H1 (cell line): ENCODE results near the gene PIGU. TPM values are rescaled to one million over a fixed set of nuclear protein-coding genes. Genes with fewer than 3 reads are reported as not detected.

Experiments
- CTCF ChIA-PET: fragments of 300-600 bp; sonication (Branson Sonifier 250); formaldehyde crosslinking; loops from one replicate; lab custom pipeline; 2021; ENCODE audit not compliant: partially characterized antibody; lab: Charles Lee
- POLR2A ChIA-PET: fragments of 300-600 bp; sonication (Branson Sonifier 250); formaldehyde crosslinking; loops from one replicate; lab custom pipeline; 2021; ENCODE audit warnings: inconsistent platforms; ENCODE audit not compliant: partially characterized antibody; lab: Charles Lee
- DNase-seq, 2 experiments: peaks; one replicate each; pipeline versions ENCODE4 v3.0.0 to v3.0.0-alpha.2; 2010 to 2022; ENCODE audit warnings: low spot score in 2 of 2, low read depth in 1 of 2, mixed read lengths in 1 of 2
- FAIRE-seq: peaks from 2 replicates; lab custom pipeline; 2011; peaks lifted over from hg19 to GRCh38; lab: Jason Lieb, UNC
- H2AFZ ChIP-seq: 2 replicates; pipeline ENCODE4 v1.8.1; 2012; ENCODE audit warnings: low read length, inconsistent platforms
- H2AK5ac ChIP-seq: 2 replicates; pipeline ENCODE4 v1.6.1; 2013; ENCODE audit warnings: low read depth, low read length
- H2BK120ac ChIP-seq: replicated peaks from 2 replicates; pipeline ENCODE3; 2013; ENCODE audit warnings: low read depth, low read length, inconsistent platforms
- H2BK12ac ChIP-seq: 2 replicates; pipeline ENCODE4 v1.6.1; 2013; ENCODE audit warnings: low read depth, low read length
- H2BK15ac ChIP-seq: 2 replicates; pipeline ENCODE4 v1.6.1; 2013; ENCODE audit warnings: low read length
- H2BK20ac ChIP-seq: 2 replicates; pipeline ENCODE4 v1.6.1; 2013; ENCODE audit warnings: low read length
- H2BK5ac ChIP-seq: 2 replicates; pipeline ENCODE4 v1.6.1; 2013; ENCODE audit warnings: low read depth, low read length
- H3K14ac ChIP-seq: 2 replicates; pipeline ENCODE4 v1.6.1; 2013; ENCODE audit warnings: inconsistent platforms; ENCODE audit not compliant: insufficient read length
- H3K18ac ChIP-seq: 2 replicates; pipeline ENCODE4 v1.6.1; 2013; ENCODE audit warnings: low read length; ENCODE audit errors: extremely low read depth
- H3K23ac ChIP-seq: 2 replicates; pipeline ENCODE4 v1.6.1; 2013; ENCODE audit warnings: inconsistent platforms; ENCODE audit not compliant: insufficient read length
- H3K23me2 ChIP-seq: 2 replicates; pipeline ENCODE4 v1.6.1; 2013; ENCODE audit warnings: low read depth, low read length
- H3K27ac ChIP-seq: 2 replicates; pipeline ENCODE4 v1.6.1; 2011; ENCODE audit warnings: low read depth, low read length, inconsistent platforms
- H3K27me3 ChIP-seq, 4 experiments: replicated peaks in 1 of 4; 1 replicate in 1 of 4; 2 replicates in 3 of 4; pipeline versions ENCODE4 v1.6.1 to v1.8.1; 2011 to 2013; ENCODE audit warnings: low read length in 3 of 4, mild to moderate bottlenecking in 3 of 4, inconsistent platforms in 2 of 4, mixed read lengths in 2 of 4, moderate library complexity in 1 of 4; ENCODE audit not compliant: control insufficient read depth in 3 of 4, insufficient read depth in 3 of 4; ENCODE audit errors: extremely low read depth in 1 of 4
- H3K36me3 ChIP-seq, 4 experiments: 2 replicates each; pipeline versions ENCODE4 v1.6.1 to v1.8.1; 2011 to 2013; ENCODE audit warnings: mild to moderate bottlenecking in 4 of 4, low read length in 3 of 4, moderate library complexity in 2 of 4, control low read depth in 1 of 4, inconsistent platforms in 1 of 4; ENCODE audit not compliant: insufficient read depth in 4 of 4, control insufficient read depth in 2 of 4
- H3K4ac ChIP-seq: replicated peaks from 2 replicates; pipeline ENCODE3; 2013; ENCODE audit warnings: low read length, low read depth, mixed read lengths, inconsistent platforms; ENCODE audit not compliant: insufficient read length
- H3K4me1 ChIP-seq, 4 experiments: replicated peaks in 1 of 4; 1 replicate in 1 of 4; 2 replicates in 3 of 4; pipeline versions ENCODE4 v1.6.1 to v1.8.1; 2011 to 2013; ENCODE audit warnings: low read length in 3 of 4, inconsistent platforms in 2 of 4, mixed read lengths in 1 of 4; ENCODE audit not compliant: insufficient read depth in 4 of 4, control insufficient read depth in 3 of 4
- H3K4me2 ChIP-seq, 2 experiments: 2 replicates each; pipeline versions ENCODE4 v1.6.1 to v1.8.1; 2011 to 2013; ENCODE audit warnings: low read depth in 2 of 2, low read length in 2 of 2, control low read depth in 1 of 2, inconsistent platforms in 1 of 2, mild to moderate bottlenecking in 1 of 2; ENCODE audit not compliant: insufficient read depth in 1 of 2
- H3K4me3 ChIP-seq, 4 experiments: fragments of 200-600, 300-600 bp in 1 of 4; sonication (generic), shearing (Covaris generic), sonication (Bioruptor Twin) in 1 of 4; 2 replicates each; pipeline versions ENCODE4 v1.5.1 to v1.8.1; 2011 to 2016; ENCODE audit warnings: low read length in 4 of 4, low read depth in 3 of 4, control low read depth in 2 of 4, inconsistent platforms in 2 of 4, mild to moderate bottlenecking in 2 of 4, mixed read lengths in 1 of 4, moderate library complexity in 1 of 4; ENCODE audit not compliant: insufficient read depth in 2 of 4; ENCODE audit errors: extremely low read depth in 1 of 4
- H3K56ac ChIP-seq: replicated peaks from 2 replicates; pipeline ENCODE3; 2013; ENCODE audit warnings: low read depth, mild to moderate bottlenecking, mixed read lengths, low read length, inconsistent platforms; ENCODE audit not compliant: insufficient read length
- H3K79me1 ChIP-seq: 2 replicates; pipeline ENCODE4 v1.6.1; 2013; ENCODE audit warnings: low read depth, low read length, control low read depth
- H3K79me2 ChIP-seq, 2 experiments: 2 replicates each; pipeline versions ENCODE4 v1.6.1 to v1.8.1; 2012 to 2013; ENCODE audit warnings: low read length in 2 of 2, mild to moderate bottlenecking in 2 of 2, inconsistent platforms in 1 of 2; ENCODE audit not compliant: insufficient read depth in 2 of 2, control insufficient read depth in 1 of 2
- H3K9ac ChIP-seq, 4 experiments: replicated peaks in 1 of 4; 1 replicate in 1 of 4; 2 replicates in 3 of 4; pipeline versions ENCODE4 v1.6.1 to v1.8.1; 2011 to 2013; ENCODE audit warnings: low read depth in 3 of 4, low read length in 3 of 4, control low read depth in 2 of 4, mild to moderate bottlenecking in 2 of 4, moderate library complexity in 2 of 4, inconsistent platforms in 1 of 4; ENCODE audit errors: extremely low read depth in 1 of 4
- H3K9me3 ChIP-seq, 2 experiments: 2 replicates each; pipeline versions ENCODE4 v1.6.1 to v1.8.1; 2012 to 2013; ENCODE audit warnings: mild to moderate bottlenecking in 2 of 2, moderate library complexity in 2 of 2, control low read depth in 1 of 2, inconsistent platforms in 1 of 2, low read depth in 1 of 2, low read length in 1 of 2, mixed read lengths in 1 of 2; ENCODE audit not compliant: insufficient read depth in 2 of 2
- H4K20me1 ChIP-seq, 2 experiments: replicated peaks in 1 of 2; 2 replicates each; pipeline versions ENCODE3 to v1.8.1; 2011 to 2013; ENCODE audit warnings: inconsistent platforms in 2 of 2, low read length in 2 of 2, mild to moderate bottlenecking in 1 of 2; ENCODE audit not compliant: insufficient read depth in 2 of 2, control insufficient read depth in 1 of 2
- H4K5ac ChIP-seq: 2 replicates; pipeline ENCODE4 v1.6.1; 2013; ENCODE audit warnings: low read length, low read depth, mixed read lengths, inconsistent platforms; ENCODE audit not compliant: insufficient read length
- H4K8ac ChIP-seq: 2 replicates; pipeline ENCODE4 v1.8.0; 2013; ENCODE audit warnings: mild to moderate bottlenecking, moderate library complexity, low read length, inconsistent platforms; ENCODE audit not compliant: insufficient read depth; ENCODE audit errors: extremely low read depth
- H4K91ac ChIP-seq: replicated peaks from 2 replicates; pipeline ENCODE3; 2013; ENCODE audit warnings: low read length, mixed read lengths, inconsistent platforms; ENCODE audit not compliant: insufficient read length
- BCL11A ChIP-seq, 2 experiments: IDR thresholded peaks; one replicate each; pipeline ENCODE4 v1.6.1; 2011; ENCODE audit warnings: low read depth in 2 of 2, low read length in 2 of 2, mild to moderate bottlenecking in 2 of 2
- CEBPB ChIP-seq: IDR thresholded peaks from 2 replicates; pipeline ENCODE4 v1.6.1; 2012; ENCODE audit warnings: low read depth, low read length
- HDAC2 ChIP-seq, 2 experiments: fragments of 300-600 bp in 1 of 2; sonication (generic) in 1 of 2; IDR thresholded peaks; 2 replicates each; pipeline ENCODE4 v1.6.1; 2011 to 2012; ENCODE audit warnings: low read depth in 2 of 2, low read length in 2 of 2, mild to moderate bottlenecking in 2 of 2, moderate library complexity in 2 of 2, borderline replicate concordance in 1 of 2, inconsistent platforms in 1 of 2
- KDM5A ChIP-seq: fragments of 200-600 bp; IDR thresholded peaks from 2 replicates; pipeline ENCODE4 v1.7.1; 2012; ENCODE audit warnings: mild to moderate bottlenecking, low read length, inconsistent platforms, mixed read lengths
- POU5F1 ChIP-seq: IDR thresholded peaks from 2 replicates; pipeline ENCODE4 v1.6.1; 2011; ENCODE audit warnings: low read depth, mild to moderate bottlenecking, low read length, moderate library complexity
- RAD21 ChIP-seq, 2 experiments: IDR thresholded peaks in 1 of 2; conservative IDR thresholded peaks in 1 of 2; 2 replicates each; pipeline ENCODE4 v1.6.1; 2011; ENCODE audit warnings: low read depth in 2 of 2, low read length in 2 of 2, improper control_type of control experiment in 1 of 2, inconsistent platforms in 1 of 2, mild to moderate bottlenecking in 1 of 2, moderate library complexity in 1 of 2
- SIRT6 ChIP-seq: IDR thresholded peaks from one replicate; pipeline ENCODE4 v1.7.1; 2012; ENCODE audit warnings: low read length, inconsistent platforms
- SP2 ChIP-seq: IDR thresholded peaks from 2 replicates; pipeline ENCODE4 v1.6.1; 2012; ENCODE audit warnings: mild to moderate bottlenecking, low read length, inconsistent platforms
- TBP ChIP-seq: IDR thresholded peaks from 2 replicates; pipeline ENCODE4 v1.6.1; 2011; ENCODE audit warnings: low read depth, low read length, improper control_type of control experiment
- WGBS, 2 experiments: shearing (Covaris generic) in 1 of 2; methylation state at CpG; one replicate each; pipeline versions ENCODE4 v1.1.6 to v1.1.7; 2013 to 2015; ENCODE audit warnings: low lambda C conversion rate in 2 of 2, mixed read lengths in 2 of 2, inconsistent platforms in 1 of 2, low coverage in 1 of 2, missing lambda C conversion rate in 1 of 2; ENCODE audit not compliant: insufficient replicate concordance in 2 of 2, insufficient coverage in 1 of 2, insufficient read length in 1 of 2; ENCODE audit errors: extremely low coverage in 1 of 2, missing lambda C conversion rate in 1 of 2; 5-methylcytosine and 5-hydroxymethylcytosine counted together
- polyA plus RNA-seq, 7 experiments: library from polyadenylated mRNA; depleted of rRNA in 3 of 7; stranded (reverse) in 5 of 7; unstranded in 2 of 7; fragments of >200 nt in 5 of 7; fragments of 200-250 nt in 2 of 7; gene quantifications; 1 replicate in 5 of 7; 2 replicates in 1 of 7; 4 replicates in 1 of 7; pipeline versions ENCODE4 v1.2.1 to v1.2.3, GENCODE V29; 2011 to 2013; ENCODE audit warnings: missing spikeins in 2 of 7, mixed read lengths in 2 of 7
- total RNA-seq: library from RNA; stranded (reverse); fragmentation: NEBNext Ultra II Directional; extraction: Animal tissue kit (Norgen Biotek cat#: 25700); gene quantifications from 2 replicates; pipeline ENCODE4 v1.2.1, GENCODE V29; 2021

The PIGU gene
- total and polyA plus RNA-seq, 2 of the 8 experiments (the other 6 are each of a cell fraction or from before 2014, with no cell fraction given) = 28.3 to 117 TPM

- Histone ChIP-seq H3K4ac (no peak overlapping the region), H2AFZ (no peak overlapping the region), H3K18ac (no peak overlapping the region), H3K4me3 (no peak overlapping the region), H3K4me1 (no peaks in the 10 kb centered on the region), H3K4me2 (no peak overlapping the region), H3K56ac (no peak overlapping the region), H3K27me3 (no peaks in the 10 kb centered on the region), H2BK15ac (no peak overlapping the region), H3K23ac (no peak overlapping the region), H3K9me3 (no peaks in the 10 kb centered on the region), H3K14ac (no peak overlapping the region), H2BK12ac (no peak overlapping the region), H4K8ac (no peak overlapping the region), H3K79me1 (no peaks in the 10 kb centered on the region), H4K20me1 (no peaks in the 10 kb centered on the region), H3K36me3 (peaks cover 0 to 4% (median 0%) of the 10 kb centered on the region in 4 experiments; a peak in 2 of 8 replicates), H4K91ac (no peak overlapping the region), H2BK5ac (no peak overlapping the region), H3K79me2 (no peaks in the 10 kb centered on the region), H3K27ac (no peak overlapping the region), H3K9ac (no peak overlapping the region), H2BK20ac (no peak overlapping the region), H2AK5ac (no peak overlapping the region), H4K5ac (no peak overlapping the region), H3K23me2 (no peaks in the 10 kb centered on the region), H2BK120ac (no peak overlapping the region)
- ChIA-PET CTCF (no interaction called here), POLR2A (no interaction called here)
- no peak for TF ChIP-seq KDM5A
- TF ChIP-seq CEBPB = no peak
- no peak for TF ChIP-seq RAD21 (IDR thresholded peaks at IDR 0.05 in 1 of 2, conservative IDR thresholded peaks at IDR 0.05 in 1 of 2; ENCODE audit: low read depth in 2 of 2, low read length in 2 of 2)
- TF ChIP-seq SIRT6 = no peak
- no peak for TF ChIP-seq POU5F1
- TF ChIP-seq TBP = no peak
- TF ChIP-seq BCL11A (IDR thresholded peaks at IDR 0.05; ENCODE audit: low read depth in 2 of 2, low read length in 2 of 2) = no peak
- TF ChIP-seq SP2 = no peak
- TF ChIP-seq HDAC2 (IDR thresholded peaks at IDR 0.05; ENCODE audit: borderline replicate concordance in 1 of 2, low read depth in 2 of 2, low read length in 2 of 2) = no peak
- no peak for DNase-seq
- WGBS, 2 experiments = 81% methylated on average over 1 of the region's 1 CpG; no CpG with 5 or more reads in 1 of the 2 experiments
- FAIRE-seq = no peak
These were observed 32.5 kb downstream of the PIGU start for GRCh38 chr20:34644345-34644744.
